Mesenchymal stem cell (in vitro differentiated cells and primary cell): Measurements from ENCODE around the gene HOGA1.
A peak's percentile ranks its signal among the peaks of the same experiment; 100 is the strongest.

Experiments used
- DNase-seq: peaks from one replicate; pipeline ENCODE4 v3.0.0-alpha.2; 2013
- H2AFZ ChIP-seq: one replicate; pipeline ENCODE4 v1.6.1; 2013; ENCODE audit warnings: low read depth, mild to moderate bottlenecking, control low read depth, inconsistent platforms, low read length, moderate library complexity
- H2AK5ac ChIP-seq: 2 replicates; pipeline ENCODE4 v1.6.1; 2013; ENCODE audit warnings: low read length, moderate library complexity, mild to moderate bottlenecking, inconsistent platforms; ENCODE audit not compliant: severe bottlenecking
- H2BK120ac ChIP-seq: one replicate; pipeline ENCODE4 v1.6.1; 2013; ENCODE audit warnings: low read depth, mild to moderate bottlenecking, inconsistent platforms, low read length, moderate library complexity
- H2BK12ac ChIP-seq, 2 experiments: one replicate each; pipeline ENCODE4 v1.6.1; 2013; ENCODE audit warnings: inconsistent platforms in 2 of 2, low read length in 2 of 2, mild to moderate bottlenecking in 2 of 2, moderate library complexity in 2 of 2, control low read depth in 1 of 2
- H2BK15ac ChIP-seq: one replicate; pipeline ENCODE4 v1.6.1; 2013; ENCODE audit warnings: mild to moderate bottlenecking, low read depth, inconsistent platforms; ENCODE audit not compliant: poor library complexity, severe bottlenecking
- H2BK5ac ChIP-seq: 2 replicates; pipeline ENCODE4 v1.6.1; 2013; ENCODE audit warnings: low read depth, mild to moderate bottlenecking, low read length, control low read depth, inconsistent platforms; ENCODE audit not compliant: poor library complexity, severe bottlenecking
- H3K14ac ChIP-seq, 2 experiments: one replicate each; pipeline ENCODE4 v1.6.1; 2013; ENCODE audit warnings: inconsistent platforms in 2 of 2, low read length in 2 of 2, control low read depth in 1 of 2, mild to moderate bottlenecking in 1 of 2, moderate library complexity in 1 of 2
- H3K18ac ChIP-seq, 2 experiments: one replicate each; pipeline ENCODE4 v1.6.1; 2013; ENCODE audit warnings: inconsistent platforms in 2 of 2, low read length in 2 of 2, control low read depth in 1 of 2, low read depth in 1 of 2, mild to moderate bottlenecking in 1 of 2
- H3K23ac ChIP-seq, 2 experiments: one replicate each; pipeline ENCODE4 v1.6.1; 2013; ENCODE audit warnings: inconsistent platforms in 2 of 2, low read length in 2 of 2, mild to moderate bottlenecking in 2 of 2, moderate library complexity in 2 of 2, control low read depth in 1 of 2
- H3K27ac ChIP-seq: 2 replicates; pipeline ENCODE4 v1.5.1; 2013; ENCODE audit warnings: mild to moderate bottlenecking, moderate library complexity, low read length, control low read depth, inconsistent platforms; ENCODE audit not compliant: poor library complexity, severe bottlenecking
- H3K27me3 ChIP-seq, 2 experiments: 2 replicates each; pipeline versions ENCODE4 v1.6.1 to v1.7.0; 2013; ENCODE audit warnings: low read length in 2 of 2, mild to moderate bottlenecking in 2 of 2, moderate library complexity in 2 of 2, control low read depth in 1 of 2, inconsistent platforms in 1 of 2; ENCODE audit not compliant: control insufficient read depth in 1 of 2, insufficient read depth in 1 of 2
- H3K36me3 ChIP-seq, 2 experiments: 2 replicates each; pipeline versions ENCODE4 v1.6.1 to v1.7.0; 2013; ENCODE audit warnings: low read length in 2 of 2, control low read depth in 1 of 2, inconsistent platforms in 1 of 2, low read depth in 1 of 2, mild to moderate bottlenecking in 1 of 2; ENCODE audit not compliant: insufficient read depth in 2 of 2, control insufficient read depth in 1 of 2
- H3K4ac ChIP-seq, 2 experiments: one replicate each; pipeline ENCODE4 v1.6.1; 2013; ENCODE audit warnings: inconsistent platforms in 2 of 2, low read length in 2 of 2, mild to moderate bottlenecking in 2 of 2, moderate library complexity in 2 of 2, control low read depth in 1 of 2, low read depth in 1 of 2
- H3K4me1 ChIP-seq: 2 replicates; pipeline ENCODE4 v1.6.1; 2013; ENCODE audit warnings: low read depth, low read length, control low read depth; ENCODE audit not compliant: control insufficient read depth, insufficient read depth
- H3K4me2 ChIP-seq: 2 replicates; pipeline ENCODE4 v1.6.1; 2013; ENCODE audit warnings: low read length, mild to moderate bottlenecking, inconsistent platforms; ENCODE audit not compliant: poor library complexity, severe bottlenecking
- H3K4me3 ChIP-seq, 2 experiments: 2 replicates each; pipeline versions ENCODE4 v1.5.1 to v1.7.0; 2013; ENCODE audit warnings: low read length in 2 of 2, mild to moderate bottlenecking in 2 of 2, control low read depth in 1 of 2, low read depth in 1 of 2; ENCODE audit not compliant: insufficient read depth in 1 of 2
- H3K79me1 ChIP-seq: replicated peaks from 2 replicates; pipeline ENCODE4 v1.6.1; 2013; ENCODE audit warnings: mild to moderate bottlenecking, control low read depth, low read length, inconsistent platforms; ENCODE audit not compliant: poor library complexity, severe bottlenecking
- H3K9ac ChIP-seq: 2 replicates; pipeline ENCODE4 v1.7.0; 2013; ENCODE audit warnings: mild to moderate bottlenecking, low read length, moderate library complexity
- H3K9me3 ChIP-seq: 2 replicates; pipeline ENCODE4 v1.7.0; 2013; ENCODE audit warnings: mild to moderate bottlenecking, low read length; ENCODE audit not compliant: control insufficient read depth
- H4K8ac ChIP-seq: one replicate; pipeline ENCODE4 v1.6.1; 2013; ENCODE audit warnings: inconsistent platforms, mild to moderate bottlenecking, low read length, moderate library complexity
- H4K91ac ChIP-seq: one replicate; pipeline ENCODE4 v1.6.1; 2013; ENCODE audit warnings: mild to moderate bottlenecking, low read length, inconsistent platforms
- WGBS: methylation state at CpG from one replicate; pipeline ENCODE4 v1.1.7; 2013; ENCODE audit warnings: mixed read lengths; 5-methylcytosine and 5-hydroxymethylcytosine counted together

Gene HOGA1

GRCh38 chr10:97593421-97593820 is 9.2 kb downstream of the HOGA1 start:
- Histone ChIP-seq H3K4me3 (no peak overlapping the region), H3K4ac (no peak overlapping the region), H3K23ac (no peak overlapping the region), H3K36me3 (peaks cover 0 to 8% of the 10 kb centered on the region in 2 experiments), H2BK5ac (no peak overlapping the region), H3K4me1 (peaks cover 33% of the 10 kb centered on the region), H2AK5ac (no peak overlapping the region), H4K8ac (no peak overlapping the region), H3K9ac (no peak overlapping the region), H3K27ac (no peak overlapping the region), H3K27me3 (no peaks in the 10 kb centered on the region), H2AFZ (no peak overlapping the region), H3K4me2 (no peak overlapping the region), H3K9me3 (no peaks in the 10 kb centered on the region), H2BK15ac (no peak overlapping the region), H4K91ac (no peak overlapping the region), H2BK120ac (no peak overlapping the region), H3K14ac (no peak overlapping the region), H3K79me1 (peaks cover 7% of the 10 kb centered on the region), H2BK12ac (no peak overlapping the region), H3K18ac (no peak overlapping the region)
- WGBS = 92% methylated on average over 3 of the region's 4 CpGs
- no peak for DNase-seq

DNA sequence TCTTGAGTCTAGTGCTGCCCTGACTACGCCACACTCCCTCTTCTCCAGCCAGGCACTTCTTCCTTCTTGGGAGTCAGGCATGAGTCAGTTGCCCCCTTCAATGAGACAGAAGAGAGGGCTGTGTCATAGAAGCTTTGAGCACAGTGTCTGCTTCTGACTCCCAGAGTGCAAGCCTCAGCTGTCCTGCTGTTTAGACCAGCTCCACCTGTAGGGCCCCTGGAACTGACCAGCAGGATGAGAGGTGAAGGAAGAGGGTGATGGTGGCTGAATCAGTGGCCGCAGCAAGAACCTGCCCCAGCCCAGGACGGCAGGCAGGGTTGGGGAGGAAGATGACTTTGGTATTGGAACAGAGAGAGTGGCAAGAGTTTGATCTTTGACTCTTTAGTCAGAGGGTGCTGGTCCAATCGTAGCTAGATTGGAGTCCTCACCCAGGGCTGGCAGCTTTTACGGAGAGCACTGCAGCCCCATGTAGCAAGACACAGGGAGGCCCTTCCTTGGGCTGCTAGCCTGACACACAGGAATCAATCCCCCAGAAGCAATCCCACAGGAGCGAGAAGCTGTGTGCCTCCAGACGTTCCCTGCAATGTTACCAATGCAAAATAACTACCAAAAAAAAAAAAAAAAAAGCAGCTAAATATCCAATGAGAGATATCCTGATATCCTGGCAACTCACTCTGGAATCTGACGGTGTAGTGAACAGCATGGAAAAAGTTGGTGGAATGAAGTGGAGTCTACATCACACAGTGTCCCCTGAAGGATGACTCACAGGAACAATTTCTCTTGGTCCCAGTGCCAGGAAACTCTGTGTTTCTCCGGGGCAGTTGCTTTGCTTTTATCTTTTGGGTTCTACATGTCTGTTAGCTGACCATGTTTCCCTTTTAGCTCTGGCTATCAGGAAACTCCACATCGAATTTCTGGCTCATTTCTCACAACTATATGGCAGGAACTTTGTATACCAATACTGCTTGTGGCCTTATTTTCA is 12.2 kb downstream of the HOGA1 start:
- H3K14ac ChIP-seq = peak overlapping the region in 1 of 2 experiments; percentile 26
- no peak overlapping the region for H3K4ac ChIP-seq
- peak overlapping the region; percentile 23 for H2AK5ac ChIP-seq
- peak overlapping the region; percentile 81 for H3K9ac ChIP-seq
- H3K23ac ChIP-seq = no peak overlapping the region
- DNase-seq = peak; percentile 90
- peaks cover 0 to 13% of the 10 kb centered on the region in 2 experiments for H3K36me3 ChIP-seq
- H3K4me3 ChIP-seq = peak overlapping the region in 1 of 2 experiments; percentile 15
- H4K8ac ChIP-seq = peak overlapping the region; percentile 2
- no peaks in the 10 kb centered on the region for H3K79me1 ChIP-seq
- peak overlapping the region in 1 of 2 experiments; percentile 48 for H3K18ac ChIP-seq
- H3K27ac ChIP-seq = peak overlapping the region; percentile 64
- no peaks in the 10 kb centered on the region for H3K9me3 ChIP-seq
- peak overlapping the region in 1 of 2 experiments; percentile 29 for H2BK12ac ChIP-seq
- H2BK120ac ChIP-seq = no peak overlapping the region
- WGBS = 35% methylated on average over 9 of the region's 10 CpGs
- H3K4me1 ChIP-seq = peaks cover 15% of the 10 kb centered on the region
- no peak overlapping the region for H3K4me2 ChIP-seq
- H2BK5ac ChIP-seq = no peak overlapping the region
- H4K91ac ChIP-seq = no peak overlapping the region
- H3K27me3 ChIP-seq = no peaks in the 10 kb centered on the region
- no peak overlapping the region for H2BK15ac ChIP-seq
- peak overlapping the region; percentile 29 for H2AFZ ChIP-seq

GRCh38 chr10:97597778-97598177 is 13.6 kb downstream of the HOGA1 start:
- no peak overlapping the region for H3K14ac ChIP-seq
- H3K36me3 ChIP-seq = peaks cover 0 to 18% of the 10 kb centered on the region in 2 experiments
- H4K8ac ChIP-seq = no peak overlapping the region
- WGBS = 86% methylated on average over 2 of the region's 2 CpGs
- H3K4me3 ChIP-seq = no peak overlapping the region
- H2BK15ac ChIP-seq = no peak overlapping the region
- no peak overlapping the region for H3K23ac ChIP-seq
- no peak overlapping the region for H2BK5ac ChIP-seq
- H3K4me1 ChIP-seq = peaks cover 15% of the 10 kb centered on the region
- no peak overlapping the region for H2BK12ac ChIP-seq
- H4K91ac ChIP-seq = no peak overlapping the region
- peak overlapping the region; percentile 15 for H3K27ac ChIP-seq
- no peaks in the 10 kb centered on the region for H3K79me1 ChIP-seq
- no peak overlapping the region for H2AFZ ChIP-seq
- no peak overlapping the region for H3K4me2 ChIP-seq
- H3K9me3 ChIP-seq = no peaks in the 10 kb centered on the region
- peak overlapping the region; percentile 81 for H3K9ac ChIP-seq
- peak overlapping the region; percentile 80 for H2AK5ac ChIP-seq
- no peak for DNase-seq
- no peaks in the 10 kb centered on the region for H3K27me3 ChIP-seq
- H2BK120ac ChIP-seq = no peak overlapping the region
- H3K4ac ChIP-seq = no peak overlapping the region
- no peak overlapping the region for H3K18ac ChIP-seq

DNA sequence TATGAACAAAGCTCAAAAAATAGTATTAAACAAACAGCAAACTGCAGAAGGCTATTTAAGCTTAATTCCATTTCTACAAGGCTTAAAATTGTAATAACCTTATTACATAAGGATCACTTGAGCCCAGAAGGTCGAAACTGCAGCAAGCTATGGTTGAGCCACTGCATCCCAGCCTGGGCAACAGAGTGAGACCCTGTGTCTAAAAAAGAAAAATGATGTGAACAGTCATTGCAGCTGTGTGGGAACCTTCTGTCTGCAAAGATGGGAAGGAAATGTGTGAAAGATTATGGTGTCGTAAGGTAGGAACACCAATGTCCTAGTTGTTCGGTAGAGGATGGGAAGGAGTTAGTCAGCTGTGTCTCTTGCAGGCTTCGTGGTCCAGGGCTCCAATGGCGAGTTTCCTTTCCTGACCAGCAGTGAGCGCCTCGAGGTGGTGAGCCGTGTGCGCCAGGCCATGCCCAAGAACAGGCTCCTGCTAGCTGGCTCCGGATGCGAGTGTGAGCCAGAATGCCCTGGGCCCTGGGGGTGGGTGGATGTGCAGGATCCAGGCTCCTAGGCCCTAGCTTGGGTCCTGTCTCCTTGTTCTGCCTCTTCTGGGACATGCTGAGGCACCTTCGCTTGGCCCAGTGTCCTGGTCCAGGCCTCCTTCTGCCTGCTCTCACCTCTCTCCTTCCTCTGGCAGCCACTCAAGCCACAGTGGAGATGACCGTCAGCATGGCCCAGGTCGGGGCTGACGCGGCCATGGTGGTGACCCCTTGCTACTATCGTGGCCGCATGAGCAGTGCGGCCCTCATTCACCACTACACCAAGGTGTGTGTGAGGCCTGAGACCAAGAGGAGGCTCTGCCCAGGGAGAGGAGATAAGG is 14.4 kb downstream of the HOGA1 start:
- Histone ChIP-seq H2AFZ (no peak overlapping the region), H3K9ac (no peak overlapping the region), H3K4me1 (peaks cover 13% of the 10 kb centered on the region), H2BK15ac (no peak overlapping the region), H3K79me1 (no peaks in the 10 kb centered on the region), H2BK120ac (no peak overlapping the region), H3K18ac (no peak overlapping the region), H3K27ac (no peak overlapping the region), H4K91ac (no peak overlapping the region), H3K4me3 (no peak overlapping the region), H3K36me3 (peaks cover 0 to 18% of the 10 kb centered on the region in 2 experiments), H4K8ac (no peak overlapping the region), H2BK12ac (no peak overlapping the region), H3K14ac (no peak overlapping the region), H2AK5ac (no peak overlapping the region), H3K23ac (no peak overlapping the region), H3K4ac (no peak overlapping the region), H3K4me2 (no peak overlapping the region), H3K9me3 (no peaks in the 10 kb centered on the region), H3K27me3 (no peaks in the 10 kb centered on the region), H2BK5ac (no peak overlapping the region)
- no peak for DNase-seq
- 98% methylated on average over 19 of the region's 19 CpGs for WGBS
